NCI-H2171 treated with DMSO at 0.1 percent for 48 hours (cell line): Measurements from ENCODE around the gene CADM2.

Experiments used
- DNase-seq: peaks from one replicate; lab custom pipeline; 2025; lab: John Stamatoyannopoulos, UW

Gene CADM2

GRCh38 chr3:85572426-85572825 lies 613.6 kb downstream of the CADM2 start:
- no peak for DNase-seq

- no peak for DNase-seq
Observed at GRCh38 chr3:85572978-85573377, 614.2 kb downstream of the CADM2 start.

- no peak for DNase-seq
Observed at GRCh38 chr3:85574006-85574705, 615.4 kb downstream of the CADM2 start.

GRCh38 chr3:85576091-85576690 lies 617.4 kb downstream of the CADM2 start:
- peak; percentile 46 for DNase-seq

GRCh38 chr3:85576697-85577200 lies 618.0 kb downstream of the CADM2 start:
- no peak for DNase-seq

- DNase-seq = no peak
Observed at GRCh38 chr3:85584779-85585356, 626.1 kb downstream of the CADM2 start.

GRCh38 chr3:85586018-85586417 lies 627.2 kb downstream of the CADM2 start:
- DNase-seq = no peak

GRCh38 chr3:85589145-85589544 lies 630.4 kb downstream of the CADM2 start:
- no peak for DNase-seq

GRCh38 chr3:85591451-85591850 lies 632.7 kb downstream of the CADM2 start:
- DNase-seq = peak; percentile 62

GRCh38 chr3:85592256-85592655 lies 633.5 kb downstream of the CADM2 start:
- no peak for DNase-seq

GRCh38 chr3:85594676-85595075 lies 635.9 kb downstream of the CADM2 start:
- no peak for DNase-seq

- DNase-seq = peak; percentile 65
Observed at GRCh38 chr3:85603378-85603777, 644.6 kb downstream of the CADM2 start.

- DNase-seq = no peak
Observed at GRCh38 chr3:85604641-85605040, 645.9 kb downstream of the CADM2 start.

GRCh38 chr3:85605066-85605465 lies 646.3 kb downstream of the CADM2 start:
- DNase-seq = no peak

GRCh38 chr3:85626662-85627061 lies 667.9 kb downstream of the CADM2 start:
- DNase-seq = no peak

- DNase-seq = no peak
Observed at GRCh38 chr3:85627932-85628331, 669.1 kb downstream of the CADM2 start.

GRCh38 chr3:85631070-85631469 lies 672.3 kb downstream of the CADM2 start:
- DNase-seq = no peak

GRCh38 chr3:85632921-85633320 lies 674.1 kb downstream of the CADM2 start:
- DNase-seq = no peak

GRCh38 chr3:85652360-85652759 lies 693.6 kb downstream of the CADM2 start:
- DNase-seq = no peak

- DNase-seq = no peak
Observed at GRCh38 chr3:85660451-85660850, 701.7 kb downstream of the CADM2 start.

- DNase-seq = peak; percentile 0
Observed at GRCh38 chr3:85662462-85662861, 703.7 kb downstream of the CADM2 start.

GRCh38 chr3:85667744-85668143 lies 709.0 kb downstream of the CADM2 start:
- DNase-seq = no peak

GRCh38 chr3:85670634-85671205 lies 711.9 kb downstream of the CADM2 start:
- DNase-seq = no peak
